HG02943 (cell line): ENCODE data around the gene SLC30A3.
"Not testable (repeated sequence)": the region's sequence is repeated elsewhere in the genome, so short reads cannot be mapped to it uniquely, and the experiment has no call there.

ENCODE experiments used
- ATAC-seq: cut with Tn5 transposase; IDR thresholded peaks from one replicate; pipeline ENCODE4 v1.9.1; 2021; ENCODE audit warnings: mild to moderate bottlenecking, low read depth, moderate library complexity; ENCODE audit not compliant: unreplicated experiment

Gene SLC30A3

GRCh38 chr2:27288610-27289009 is 25.8 kb upstream of the SLC30A3 start:
- ATAC-seq, result no peak

- ATAC-seq, result no peak
Observed at GRCh38 chr2:27285481-27285880, 22.6 kb upstream of the SLC30A3 start.

DNA sequence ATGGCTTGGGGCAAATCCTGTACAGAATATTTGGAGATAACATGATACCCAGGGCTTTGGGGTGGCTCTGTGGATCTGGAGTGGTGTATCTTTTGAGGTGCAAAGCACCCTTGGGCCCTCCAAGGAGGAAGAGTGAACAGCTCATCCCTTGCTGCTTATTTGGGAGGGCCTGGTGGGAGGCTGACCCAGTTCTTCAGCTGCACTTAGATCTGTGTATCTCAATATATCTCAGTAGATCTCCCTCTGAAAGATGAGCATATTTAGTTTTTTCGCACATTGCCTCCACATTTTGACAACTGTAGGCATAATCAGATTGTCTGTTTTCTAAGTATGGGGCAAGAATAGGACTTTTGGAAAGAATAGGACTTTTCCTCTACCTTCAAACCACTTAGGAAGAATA is 22.1 kb upstream of the SLC30A3 start:
- ATAC-seq, result no peak

GRCh38 chr2:27282892-27283291 is 20.0 kb upstream of the SLC30A3 start:
- no peak for ATAC-seq

- no peak for ATAC-seq
Observed at GRCh38 chr2:27281855-27282559, 19.2 kb upstream of the SLC30A3 start, which contains the start of gene TRIM54. TRIM54 (plus strand) TSS chr2:27282429; CDS start chr2:27282732, 303 bp downstream.

DNA sequence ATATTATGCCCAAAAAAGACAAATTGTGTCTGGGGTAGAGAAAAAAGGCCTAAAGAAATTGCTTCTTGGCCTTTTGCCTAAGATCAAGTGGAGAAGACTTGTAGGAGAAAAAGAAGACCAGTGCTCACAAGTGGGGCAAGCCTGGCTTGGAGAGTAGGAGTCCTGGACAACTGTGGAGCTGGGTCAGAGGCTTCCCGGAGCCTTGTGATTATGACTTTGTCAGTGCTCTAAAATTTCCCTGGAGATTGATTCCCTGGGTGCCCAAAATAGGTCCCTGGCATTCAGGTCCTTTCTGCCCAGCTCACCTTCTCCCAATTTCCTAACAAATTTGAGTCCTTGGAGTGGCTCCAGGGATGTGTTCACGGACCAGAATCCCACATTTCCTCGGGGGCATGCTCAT is 18.6 kb upstream of the SLC30A3 start:
- ATAC-seq, result no peak

GRCh38 chr2:27280826-27281225 is 18.0 kb upstream of the SLC30A3 start:
- ATAC-seq, result no peak

DNA sequence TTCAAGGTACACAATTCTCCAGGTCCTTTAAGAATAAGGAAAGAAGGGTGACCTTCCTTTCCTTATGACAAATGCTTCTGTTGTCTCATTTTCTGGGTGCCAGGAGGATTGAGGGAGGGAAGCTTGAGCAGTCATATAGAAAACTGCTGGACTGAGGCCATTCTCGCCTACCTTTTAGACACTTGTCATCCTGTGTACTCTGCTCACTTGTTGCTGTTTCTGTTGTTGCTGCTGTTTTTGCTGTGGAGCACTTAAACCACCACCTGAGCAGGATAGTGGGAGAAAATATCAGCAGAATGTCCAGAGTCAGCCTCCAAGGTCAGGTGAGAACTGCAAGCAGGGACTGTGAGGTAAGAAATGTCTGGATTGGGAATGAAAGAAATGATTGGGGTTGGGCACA is 15.2 kb upstream of the SLC30A3 start:
- no peak for ATAC-seq

DNA sequence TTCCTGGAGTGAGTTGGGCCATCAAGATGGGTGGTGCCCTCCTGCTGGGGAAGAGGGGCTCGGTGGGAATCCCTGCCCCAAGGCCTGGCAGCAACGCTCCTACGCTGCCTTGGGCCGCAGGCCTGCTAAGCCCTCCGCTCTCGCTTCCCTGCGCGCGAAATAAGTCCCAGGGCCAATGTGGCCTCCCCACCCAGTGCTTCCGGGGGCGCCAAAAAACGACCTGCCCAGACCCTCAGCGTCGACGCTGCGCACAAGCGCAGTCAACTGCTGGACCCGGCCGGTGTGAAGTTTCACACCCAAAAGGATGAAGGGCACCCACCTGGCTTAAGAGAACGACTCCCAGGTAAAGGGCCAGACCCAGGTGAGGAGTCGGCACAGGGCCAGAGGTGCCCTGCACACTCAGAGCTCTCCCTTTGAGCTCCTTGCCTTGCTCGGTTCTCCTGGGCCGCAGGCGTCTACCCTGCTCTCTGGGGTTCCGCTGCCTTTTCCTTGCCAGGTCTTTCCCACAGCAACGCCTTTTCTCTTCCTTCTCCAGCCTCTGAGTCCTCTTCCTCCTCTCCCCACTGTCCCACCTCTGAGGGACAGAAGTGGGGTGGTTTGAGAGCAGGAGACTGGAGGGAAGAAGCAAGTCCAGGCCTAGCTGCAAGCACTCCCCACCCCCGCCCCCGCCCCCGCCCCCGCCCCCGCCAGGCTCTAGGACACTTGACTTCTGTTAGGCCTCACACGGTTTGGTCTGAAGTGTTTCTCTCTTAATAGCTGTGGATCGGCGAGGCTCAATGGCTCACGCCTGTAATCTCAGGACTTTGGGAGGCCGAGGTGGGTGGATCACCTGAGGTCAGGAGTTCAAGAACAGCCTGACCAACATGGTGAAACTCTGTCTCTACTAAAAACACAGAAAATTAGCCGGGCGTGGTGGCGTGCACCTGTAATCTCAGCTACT is 12.6 kb upstream of the SLC30A3 start, which contains the start of gene DNAJC5G:
TSS of gene DNAJC5G (plus strand) at position 223 of the 940 bp plus-strand sequence. CDS start 1,296 bp downstream, outside the sequence.
- ATAC-seq, result no peak

DNA sequence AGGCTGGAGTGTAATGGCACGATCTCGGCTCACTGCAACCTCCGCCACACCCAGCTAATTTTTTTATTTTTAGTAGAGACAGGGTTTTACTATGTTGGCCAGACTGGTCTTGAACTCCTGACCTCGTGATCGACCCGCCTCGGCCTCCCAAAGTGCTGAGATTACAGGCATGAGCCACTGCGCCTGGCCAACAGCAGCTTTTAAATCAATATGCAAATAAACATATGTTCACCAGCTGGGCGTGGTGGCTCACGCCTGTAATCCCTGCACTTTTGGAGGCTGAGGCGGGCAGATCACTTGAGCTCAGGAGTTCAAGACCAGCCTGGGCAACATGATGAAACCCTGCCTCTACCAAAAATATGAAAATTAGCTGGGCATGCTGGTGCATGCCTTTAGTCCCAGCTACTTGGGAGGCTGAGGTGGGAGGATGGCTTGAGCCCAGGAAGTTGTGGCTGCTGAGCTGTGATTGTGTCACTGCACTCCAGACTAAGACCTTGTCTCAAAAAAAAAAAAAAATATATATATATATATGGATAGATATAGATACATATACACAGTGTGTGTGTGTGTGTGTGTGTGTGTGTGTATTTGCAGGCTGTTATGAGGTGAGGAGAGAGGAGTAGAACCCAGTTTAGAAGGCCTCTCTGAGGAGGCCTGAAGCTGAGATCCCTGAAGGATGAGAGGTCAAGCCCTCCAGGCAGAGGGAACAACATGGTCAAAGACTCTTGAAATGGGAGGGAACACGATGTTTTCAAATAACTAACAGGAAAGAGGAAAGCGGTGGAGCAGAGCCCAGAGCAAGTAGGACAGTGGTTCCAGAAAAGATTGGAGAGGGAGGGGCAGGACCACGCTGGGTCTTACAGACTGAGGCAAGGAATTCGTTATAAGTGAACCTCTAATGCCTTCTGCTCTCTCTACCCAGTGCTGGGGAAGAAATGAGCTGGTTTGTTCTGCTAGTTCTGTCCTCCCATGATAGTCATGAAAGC is 10.0 kb upstream of the SLC30A3 start:
- not testable (repeated sequence) for ATAC-seq

DNA sequence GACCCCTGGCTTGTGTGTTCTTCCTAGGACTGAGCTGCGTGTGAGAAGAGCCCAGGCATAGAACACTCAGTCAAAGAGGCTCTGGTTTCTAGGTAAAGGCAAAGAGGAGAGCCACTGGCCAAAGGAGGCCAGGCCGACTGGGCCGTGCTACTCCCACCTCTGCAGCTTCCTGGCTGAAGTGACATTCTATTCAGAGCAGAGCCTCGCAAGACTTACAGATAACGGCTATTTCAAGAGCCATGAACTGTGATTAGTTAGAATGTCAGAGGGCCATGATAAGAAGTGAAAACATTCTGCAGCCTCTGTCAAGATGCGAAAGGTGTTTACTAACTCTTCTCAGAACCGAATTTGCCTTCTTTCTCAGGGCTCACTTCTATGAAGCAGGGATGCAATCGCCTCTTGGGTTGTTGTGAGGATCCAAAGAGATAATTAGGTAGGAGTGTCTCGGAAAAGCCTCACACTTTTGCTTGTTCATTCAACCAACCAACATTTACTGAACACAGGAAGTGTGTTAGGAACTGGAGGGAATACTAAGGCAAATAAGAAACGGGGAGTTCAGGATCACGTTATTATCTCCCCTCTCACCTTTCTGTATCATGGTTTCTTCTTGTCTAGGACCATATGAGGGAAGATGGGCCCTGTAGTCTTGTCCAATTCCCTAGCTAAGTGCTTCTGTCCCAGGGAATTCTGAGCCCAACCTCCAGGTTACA is 8.9 kb upstream of the SLC30A3 start:
- no peak for ATAC-seq

DNA sequence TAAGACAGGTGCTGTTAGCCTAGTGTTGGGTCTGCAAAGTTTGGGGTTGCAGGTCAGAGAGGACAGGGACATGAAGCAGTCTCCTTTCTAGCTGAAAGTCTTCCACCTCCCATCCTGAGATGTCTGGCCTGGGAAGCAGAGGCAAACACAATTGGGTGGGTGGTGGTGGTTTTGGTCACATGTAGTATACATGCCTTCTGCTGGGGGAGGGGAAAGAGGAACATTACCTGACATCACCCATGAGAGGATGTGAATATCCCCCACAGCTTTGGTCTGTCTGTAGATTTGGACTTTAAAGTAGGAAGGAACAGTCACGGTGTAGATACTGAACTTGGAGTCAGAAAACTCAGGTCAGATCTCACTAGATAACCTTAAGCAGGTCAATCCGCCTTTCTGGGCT is 7.8 kb upstream of the SLC30A3 start:
- no peak for ATAC-seq

DNA sequence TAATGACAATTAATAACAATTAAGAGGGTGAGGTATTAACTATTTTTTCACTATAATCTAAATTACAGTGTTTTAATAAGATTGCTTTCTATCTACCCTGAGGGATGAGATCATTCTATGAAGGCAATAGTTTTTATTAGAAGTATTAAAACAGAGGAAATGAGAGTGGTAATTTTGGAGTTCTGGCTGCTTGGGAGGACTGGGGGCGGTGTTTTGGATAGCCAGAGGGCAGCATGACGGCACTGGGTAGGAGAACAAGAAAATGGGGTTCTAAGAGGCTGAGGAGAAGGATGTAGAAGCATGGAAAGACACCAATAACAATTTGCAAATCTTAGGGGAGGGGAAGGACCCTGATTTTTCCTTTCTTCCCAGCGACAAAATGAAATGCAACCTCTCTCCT is 7.3 kb upstream of the SLC30A3 start:
- ATAC-seq, result no peak

- ATAC-seq, result not testable (repeated sequence)
Observed at GRCh38 chr2:27268296-27268695, 5.4 kb upstream of the SLC30A3 start.

DNA sequence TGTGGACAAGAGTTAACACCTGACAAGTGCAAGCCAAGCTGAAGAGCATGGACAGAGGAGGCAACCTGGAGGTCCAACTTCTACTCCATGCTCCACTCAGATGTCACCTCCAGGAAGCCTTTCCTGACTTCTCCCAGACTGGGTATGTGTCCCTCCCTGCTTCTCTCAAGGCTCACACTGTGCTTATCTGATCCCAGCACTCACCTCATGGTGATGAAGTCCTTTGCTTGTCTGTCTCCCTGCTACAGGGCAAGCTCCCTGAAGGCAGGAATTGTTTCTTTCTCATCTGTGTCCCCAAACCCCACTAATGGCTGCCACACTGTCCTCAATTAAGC is 2.7 kb upstream of the SLC30A3 start:
- no peak for ATAC-seq

GRCh38 chr2:27264753-27265535 is 2.1 kb upstream of the SLC30A3 start:
- ATAC-seq, result no peak

DNA sequence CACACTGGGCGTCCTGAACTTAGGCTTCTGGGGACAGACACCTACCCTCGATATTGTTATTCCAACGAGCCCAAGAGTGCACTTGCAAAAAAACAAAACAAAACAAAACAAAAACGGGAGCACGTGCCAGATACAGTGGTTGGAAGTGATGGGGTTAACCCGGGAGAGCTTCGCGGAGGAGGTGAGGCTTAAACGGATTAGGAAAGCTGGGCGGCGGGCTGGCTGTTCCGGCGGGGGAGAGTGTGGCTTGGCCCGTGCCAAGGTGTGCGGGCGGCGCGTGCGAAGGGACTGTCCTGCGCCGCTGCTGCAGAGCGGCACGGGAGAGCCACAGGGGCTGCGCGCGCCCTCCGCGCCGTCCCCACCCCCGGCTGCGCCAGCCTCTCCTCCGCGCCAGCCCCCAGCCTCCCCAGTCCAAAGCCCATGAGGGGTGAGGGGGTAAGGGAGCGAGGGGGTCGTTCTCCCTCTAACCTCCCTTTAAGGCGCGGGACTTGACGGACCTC is 1.5 kb upstream of the SLC30A3 start:
- ATAC-seq, result no peak

DNA sequence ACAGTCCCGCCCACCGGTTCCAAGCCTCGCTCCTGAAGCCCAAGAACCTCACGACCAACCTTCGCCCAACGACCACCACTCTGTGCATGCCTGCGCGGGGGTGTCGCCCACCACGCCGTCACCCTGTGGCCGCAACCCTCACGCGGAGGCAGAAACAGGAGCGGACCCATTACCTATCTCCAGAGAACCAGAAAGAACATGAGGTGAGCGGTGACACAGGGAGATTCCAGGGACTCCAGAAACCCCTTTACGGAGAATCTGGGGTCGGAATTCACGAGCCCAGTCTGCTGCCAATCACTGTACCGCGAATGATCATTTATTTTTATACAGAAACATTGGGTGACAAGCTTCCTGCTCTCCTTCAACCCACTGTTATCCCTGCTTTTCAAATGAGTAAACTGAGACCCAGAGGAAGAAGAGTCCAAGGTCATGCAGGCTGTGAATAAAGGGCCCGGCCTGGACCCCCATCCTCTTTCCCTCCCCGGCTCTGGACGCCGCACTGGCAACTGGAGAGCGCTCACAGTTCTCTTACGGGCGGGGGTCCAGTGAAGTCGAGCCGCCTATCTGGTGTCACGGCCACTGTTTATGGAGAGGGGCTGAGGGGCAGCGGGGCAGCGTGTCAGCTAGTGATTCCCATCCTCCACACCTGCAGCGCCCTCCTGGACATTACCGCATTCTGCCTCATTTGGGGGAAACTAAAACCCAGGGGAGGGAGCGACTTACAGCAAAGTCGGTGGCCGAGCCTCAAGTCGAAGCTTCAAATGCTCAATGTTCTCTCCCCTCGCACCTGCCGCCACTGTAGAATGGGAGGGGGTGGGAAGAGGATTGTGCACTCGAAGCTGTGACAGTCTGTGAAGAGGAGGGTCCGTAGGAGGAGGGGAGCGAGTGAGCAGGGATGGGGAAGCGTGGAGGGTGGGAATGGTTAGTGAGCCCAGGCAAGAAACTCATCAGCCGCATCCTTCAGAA is 723 bp upstream of the SLC30A3 start:
- ATAC-seq, result no peak
